ENCODE results near the gene PKP3.
A peak's percentile ranks its signal among the peaks of the same experiment; 100 is the strongest.
"Not testable (repeated sequence)": the region's sequence is repeated elsewhere in the genome, so short reads cannot be mapped to it uniquely, and the experiment has no call there.

Gene PKP3

DNA sequence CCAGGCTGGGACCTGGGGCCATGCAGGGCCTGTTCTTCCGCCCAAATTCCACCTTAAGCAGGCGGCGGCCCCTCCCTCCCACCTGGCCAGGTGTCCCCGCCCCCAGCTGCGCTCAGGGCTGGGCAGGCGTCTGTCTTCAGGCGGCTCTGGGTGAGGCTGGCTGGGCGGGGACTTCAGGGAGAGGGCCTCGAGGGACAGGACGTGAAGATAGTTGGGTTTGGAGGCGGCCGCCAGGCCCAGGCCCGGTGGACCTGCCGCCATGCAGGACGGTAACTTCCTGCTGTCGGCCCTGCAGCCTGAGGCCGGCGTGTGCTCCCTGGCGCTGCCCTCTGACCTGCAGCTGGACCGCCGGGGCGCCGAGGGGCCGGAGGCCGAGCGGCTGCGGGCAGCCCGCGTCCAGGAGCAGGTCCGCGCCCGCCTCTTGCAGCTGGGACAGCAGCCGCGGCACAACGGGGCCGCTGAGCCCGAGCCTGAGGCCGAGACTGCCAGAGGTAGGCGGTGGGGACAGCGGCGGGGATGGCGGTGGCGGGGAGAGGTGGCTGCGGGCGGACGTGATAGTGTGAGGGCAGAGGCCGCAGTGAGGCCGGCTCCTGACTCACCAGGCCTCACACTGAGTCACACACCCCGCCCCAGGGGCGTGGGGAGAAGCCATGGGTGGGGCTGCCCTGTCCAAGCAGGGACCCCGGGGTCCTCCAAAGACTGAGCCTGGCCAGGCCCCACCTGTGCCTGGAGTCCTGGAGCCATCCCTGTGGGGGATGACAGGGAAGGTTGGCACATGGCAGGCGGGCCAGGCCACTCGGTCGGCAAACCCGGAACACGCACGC, at the start of gene PKP3:
TSS of gene PKP3 (plus strand) at position 176 of the 824 bp plus-strand sequence. CDS start at position 260, 84 bp downstream.
- DNase-seq (ENCODE audit: low spot score): peak; percentile 91

DNA sequence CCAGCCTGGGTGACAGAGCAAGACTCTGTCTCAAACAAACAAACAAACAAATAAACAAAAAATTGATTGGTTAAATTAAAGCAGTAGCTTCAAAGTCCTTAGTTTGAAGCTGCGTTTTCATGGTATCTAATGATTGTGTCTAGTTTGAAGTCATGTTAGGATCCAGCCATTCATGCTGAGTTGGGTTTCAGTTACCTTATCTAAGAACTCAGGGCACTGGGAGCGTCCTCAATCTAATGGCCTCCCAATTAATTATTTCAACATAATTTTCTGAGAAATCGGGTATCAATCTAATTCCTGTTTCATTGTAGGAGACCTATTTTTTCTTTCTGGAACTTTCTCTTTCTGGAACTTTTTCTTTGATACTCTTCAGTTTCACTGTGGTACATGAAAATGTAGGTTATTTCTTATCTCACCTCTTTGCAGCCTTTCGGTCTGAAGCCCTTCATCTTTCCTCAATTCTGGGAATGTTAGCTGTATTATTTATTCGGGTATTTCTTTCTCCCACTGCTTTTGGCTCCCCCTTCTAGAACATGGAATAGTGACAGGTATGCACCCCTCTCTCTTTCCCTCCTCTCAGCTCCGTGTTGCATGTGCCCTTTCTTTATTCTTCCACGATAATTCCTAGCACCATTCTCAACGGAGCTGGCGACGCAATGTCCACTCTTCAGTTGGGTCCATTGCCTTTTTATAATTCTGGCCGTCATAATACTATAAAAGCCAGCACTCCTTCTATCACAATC, 49.0 kb upstream of the PKP3 start:
- DNase-seq (ENCODE audit: low spot score): no peak

GRCh38 chr11:346529-346928, 47.5 kb upstream of the PKP3 start:
- no peak for DNase-seq (ENCODE audit: low spot score)

DNA sequence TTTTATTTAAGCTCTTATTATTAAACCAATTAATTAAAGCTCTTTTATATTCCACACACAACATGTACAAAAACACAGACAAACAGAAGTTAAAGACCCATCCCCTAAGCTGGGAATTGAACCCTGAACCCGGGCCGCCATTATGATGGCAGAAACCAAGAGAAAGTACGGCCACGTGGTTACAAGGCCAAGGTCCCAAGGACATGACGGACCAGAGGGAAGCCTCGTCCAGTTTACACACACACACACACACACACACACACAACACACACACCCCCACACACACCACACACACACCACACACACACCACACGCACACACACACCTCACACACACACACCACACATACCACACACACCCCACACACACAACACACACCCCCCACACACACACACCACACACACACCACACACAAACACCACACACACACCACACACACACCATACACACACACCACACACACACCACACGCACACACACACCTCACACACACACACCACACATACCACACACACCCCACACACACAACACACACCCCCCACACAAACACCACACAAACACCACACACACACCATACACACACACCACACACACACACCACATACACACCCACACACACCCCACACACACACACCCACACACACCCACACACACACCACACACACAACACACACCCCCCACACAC, 44.6 kb upstream of the PKP3 start:
- not testable (repeated sequence) for DNase-seq (ENCODE audit: low spot score)

GRCh38 chr11:350033-350722, 43.8 kb upstream of the PKP3 start:
- not testable (repeated sequence) for DNase-seq (ENCODE audit: low spot score)

GRCh38 chr11:350723-351255, 43.2 kb upstream of the PKP3 start:
- no peak for DNase-seq (ENCODE audit: low spot score)

- no peak for DNase-seq (ENCODE audit: low spot score)
Observed at GRCh38 chr11:351411-351810, 42.6 kb upstream of the PKP3 start.

- no peak for DNase-seq (ENCODE audit: low spot score)
Observed at GRCh38 chr11:352456-353031, 41.5 kb upstream of the PKP3 start.

DNA sequence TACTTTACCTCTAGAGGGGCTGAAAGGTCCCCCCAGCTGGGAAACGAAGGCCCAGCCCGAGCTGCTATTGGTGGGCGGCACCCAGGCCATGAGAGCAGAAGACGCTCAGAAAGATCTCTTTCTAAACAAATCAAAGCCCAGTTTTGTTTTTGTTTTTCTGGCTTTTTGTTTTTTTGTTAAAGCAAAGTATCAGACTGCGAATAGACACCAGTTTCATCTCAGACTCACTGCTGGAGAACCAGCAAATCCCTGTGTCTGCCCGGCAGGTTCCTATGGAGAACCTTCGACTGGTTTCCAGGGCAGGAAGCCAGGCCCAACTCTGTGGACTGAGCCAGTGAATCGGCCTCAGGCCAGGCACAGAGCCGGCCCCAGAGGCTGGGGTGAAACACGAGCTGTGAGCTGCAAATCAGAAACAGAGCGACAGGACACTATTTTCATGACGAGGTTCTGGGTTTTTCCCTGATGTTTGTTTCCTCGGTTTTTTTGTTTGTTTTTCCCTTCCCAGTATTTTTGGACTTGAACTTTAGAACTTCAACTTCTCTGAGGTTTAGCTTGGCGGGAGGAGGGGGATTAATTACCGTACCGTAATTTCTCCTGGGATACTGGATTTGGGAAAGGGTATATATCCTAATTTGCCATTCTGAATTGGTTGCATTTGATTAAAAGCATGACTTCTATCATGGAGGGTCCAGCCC, 40.7 kb upstream of the PKP3 start:
- no peak for DNase-seq (ENCODE audit: low spot score)

GRCh38 chr11:355581-356458, 38.2 kb upstream of the PKP3 start:
- peak; percentile 75 for DNase-seq (ENCODE audit: low spot score)

DNA sequence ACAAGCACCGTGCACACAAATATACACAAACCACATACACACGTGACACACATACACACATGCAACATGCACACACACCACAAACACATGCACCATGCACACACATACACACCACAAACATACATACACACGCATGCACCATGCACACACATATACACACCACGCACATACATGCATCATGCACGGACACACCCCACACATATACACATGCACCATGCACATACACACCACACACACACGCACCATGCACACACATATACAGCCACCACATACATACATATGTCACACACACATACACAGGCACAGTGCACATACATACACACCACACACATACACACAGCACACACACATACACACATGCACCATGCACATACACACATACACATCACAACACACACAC, 37.4 kb upstream of the PKP3 start:
- no peak for DNase-seq (ENCODE audit: low spot score)

DNA sequence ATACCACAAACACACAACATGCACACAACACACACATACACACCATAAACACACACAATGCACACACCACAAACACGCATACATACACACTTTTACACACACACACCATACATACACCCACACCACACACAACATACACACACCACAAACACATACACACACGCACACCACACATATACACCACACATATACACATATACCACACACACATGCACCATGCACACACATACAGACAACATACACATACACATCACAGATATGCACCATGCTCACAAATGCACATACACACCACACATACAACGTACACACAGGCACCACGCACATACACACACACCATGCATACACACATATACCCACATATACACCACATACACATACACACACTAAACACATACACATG, 36.4 kb upstream of the PKP3 start:
- DNase-seq (ENCODE audit: low spot score): no peak

DNA sequence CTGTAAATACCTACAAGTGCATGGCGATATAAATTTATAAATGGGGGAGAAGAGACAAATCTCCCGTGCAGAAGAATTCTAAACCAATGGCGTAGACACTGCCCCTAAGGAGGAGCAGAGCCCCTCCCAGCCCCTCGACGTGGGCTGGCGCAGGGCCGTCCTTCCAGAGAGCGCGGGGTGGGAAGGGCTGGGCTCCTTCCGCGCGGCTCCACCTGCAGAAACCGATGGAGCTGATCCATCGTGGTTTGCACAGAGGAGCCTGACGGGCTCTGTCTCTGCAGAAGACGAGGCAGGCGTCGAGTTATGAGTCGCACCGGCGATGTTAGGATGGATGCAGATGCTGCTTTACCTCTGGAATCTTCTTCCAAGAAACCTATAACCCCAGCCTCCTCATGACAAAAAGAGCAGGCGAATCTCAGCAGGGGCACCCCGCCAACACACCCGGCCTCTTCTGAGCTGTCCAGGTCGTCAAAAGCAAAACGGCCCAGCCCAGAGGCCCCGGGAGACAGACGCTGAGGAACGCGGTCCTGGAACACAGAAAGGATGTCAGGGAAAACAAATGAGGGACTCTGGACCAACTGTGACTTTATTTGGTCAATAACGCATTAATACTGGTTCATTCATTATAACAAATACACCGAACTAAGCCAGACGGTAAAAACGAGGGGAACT, 35.7 kb upstream of the PKP3 start:
- DNase-seq (ENCODE audit: low spot score): no peak

- DNase-seq (ENCODE audit: low spot score): no peak
Observed at GRCh38 chr11:359181-359714, 34.8 kb upstream of the PKP3 start.

GRCh38 chr11:360326-361280, 33.4 kb upstream of the PKP3 start:
- DNase-seq (ENCODE audit: low spot score): no peak

DNA sequence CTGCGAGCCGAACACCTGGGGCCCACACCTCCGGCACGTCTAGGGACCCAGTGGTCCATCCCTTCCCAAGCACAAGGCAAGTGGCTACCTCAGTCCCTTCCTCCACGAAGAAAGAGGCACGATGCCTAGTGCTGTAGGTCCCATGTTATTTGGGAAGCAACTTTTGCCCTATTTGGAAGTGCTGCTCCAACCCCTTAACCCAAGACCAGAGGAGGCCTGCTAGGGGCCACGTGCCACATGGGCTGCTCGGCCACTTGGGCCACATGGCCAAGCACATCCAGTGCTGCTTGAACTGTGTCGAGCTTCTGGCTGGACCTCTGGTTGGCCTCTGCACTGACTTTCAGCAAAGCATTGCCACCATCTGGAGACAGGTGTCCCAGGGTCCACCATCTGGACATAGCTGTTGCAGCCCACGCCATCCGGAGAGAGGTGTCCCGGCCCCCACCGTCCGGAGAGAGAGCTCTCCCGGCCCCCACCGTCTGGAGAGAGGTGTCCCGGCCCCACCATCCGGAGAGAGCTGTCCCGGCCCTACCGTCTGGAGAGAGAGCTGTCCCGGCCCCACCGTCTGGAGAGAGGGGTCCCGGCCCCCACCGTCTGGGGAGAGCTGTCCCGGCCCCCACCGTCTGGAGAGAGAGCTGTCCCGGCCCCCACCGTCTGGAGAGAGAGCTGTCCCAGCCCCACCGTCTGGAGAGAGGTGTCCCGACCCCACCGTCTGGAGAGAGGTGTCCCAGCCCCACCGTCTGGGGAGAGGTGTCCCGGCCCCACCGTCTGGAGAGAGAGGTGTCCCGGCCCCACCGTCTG, 31.2 kb upstream of the PKP3 start:
- no peak for DNase-seq (ENCODE audit: low spot score)

GRCh38 chr11:363443-363805, 30.6 kb upstream of the PKP3 start:
- not testable (repeated sequence) for DNase-seq (ENCODE audit: low spot score)
